ENCODE measurements around the gene RHBDD2.

The RHBDD2 gene

GRCh38 chr7:75937958-75938786, 59.3 kb downstream of the RHBDD2 start:
- no peak for DNase-seq (ENCODE audit: insufficient read length)
- no peak for FAIRE-seq
- TF ChIP-seq POLR2AphosphoS5 (IDR thresholded peaks at IDR 0.05; ENCODE audit: low read depth, low read length) (no peak), POLR2A (IDR thresholded peaks at IDR 0.05; ENCODE audit: low read depth, low read length) (no peak), TAF1 (IDR thresholded peaks at IDR 0.05; ENCODE audit: borderline replicate concordance, low read depth, low read length) (no peak)

All from GM12892 (cell line).